ENCODE results near the gene C19orf25. TPM values are rescaled to one million over a fixed set of nuclear protein-coding genes. Genes with fewer than 3 reads are reported as not detected.
A peak's percentile ranks its signal among the peaks of the same experiment; 100 is the strongest.

Gene C19orf25
- total RNA-seq, 1 donor from 2014 or later = 37.6 TPM

DNA sequence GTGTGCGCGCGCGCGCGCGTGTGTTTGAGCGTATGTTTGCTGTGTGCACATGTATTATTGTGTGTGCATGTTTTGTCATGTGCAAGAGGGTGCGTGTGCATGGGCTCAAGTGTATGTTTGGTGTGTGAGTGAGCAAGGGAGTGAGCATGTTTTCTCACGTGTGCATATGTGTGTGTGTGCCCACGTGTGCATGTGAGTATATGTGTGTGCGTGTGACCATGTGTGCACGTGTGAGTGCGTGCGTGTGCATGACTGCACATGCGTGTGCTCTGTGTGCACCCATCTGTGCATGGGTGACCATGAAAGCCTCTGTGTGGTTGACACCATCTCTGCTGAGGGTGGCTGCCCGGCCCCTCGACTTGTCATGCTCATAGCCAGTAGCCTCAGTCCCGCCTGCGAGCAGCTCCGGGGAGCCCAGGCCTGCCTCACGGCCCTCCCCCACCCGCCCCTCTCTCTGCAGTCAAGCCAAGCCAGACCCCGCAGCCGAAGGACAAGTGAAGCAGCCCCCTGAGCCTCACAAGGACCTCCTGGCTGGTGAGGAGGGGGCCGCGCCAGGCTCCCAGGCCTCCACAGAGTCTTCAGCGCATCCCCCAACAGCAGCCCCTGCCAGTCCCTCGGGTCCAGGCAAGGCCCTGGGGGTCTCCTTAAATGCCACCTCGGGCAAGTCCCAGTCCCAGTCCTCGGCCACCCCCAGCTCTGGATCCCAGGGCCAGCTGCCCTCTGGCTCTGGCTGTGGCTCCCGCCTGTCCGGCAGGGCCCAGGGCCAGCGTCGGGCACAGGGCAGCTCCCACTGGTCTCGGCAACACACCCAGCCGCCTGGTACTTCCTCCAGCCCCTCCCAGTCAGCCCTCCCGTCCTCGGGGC lies 17.9 kb upstream of the C19orf25 start:
- DNase-seq (ENCODE audit: low read depth) = no peak

DNA sequence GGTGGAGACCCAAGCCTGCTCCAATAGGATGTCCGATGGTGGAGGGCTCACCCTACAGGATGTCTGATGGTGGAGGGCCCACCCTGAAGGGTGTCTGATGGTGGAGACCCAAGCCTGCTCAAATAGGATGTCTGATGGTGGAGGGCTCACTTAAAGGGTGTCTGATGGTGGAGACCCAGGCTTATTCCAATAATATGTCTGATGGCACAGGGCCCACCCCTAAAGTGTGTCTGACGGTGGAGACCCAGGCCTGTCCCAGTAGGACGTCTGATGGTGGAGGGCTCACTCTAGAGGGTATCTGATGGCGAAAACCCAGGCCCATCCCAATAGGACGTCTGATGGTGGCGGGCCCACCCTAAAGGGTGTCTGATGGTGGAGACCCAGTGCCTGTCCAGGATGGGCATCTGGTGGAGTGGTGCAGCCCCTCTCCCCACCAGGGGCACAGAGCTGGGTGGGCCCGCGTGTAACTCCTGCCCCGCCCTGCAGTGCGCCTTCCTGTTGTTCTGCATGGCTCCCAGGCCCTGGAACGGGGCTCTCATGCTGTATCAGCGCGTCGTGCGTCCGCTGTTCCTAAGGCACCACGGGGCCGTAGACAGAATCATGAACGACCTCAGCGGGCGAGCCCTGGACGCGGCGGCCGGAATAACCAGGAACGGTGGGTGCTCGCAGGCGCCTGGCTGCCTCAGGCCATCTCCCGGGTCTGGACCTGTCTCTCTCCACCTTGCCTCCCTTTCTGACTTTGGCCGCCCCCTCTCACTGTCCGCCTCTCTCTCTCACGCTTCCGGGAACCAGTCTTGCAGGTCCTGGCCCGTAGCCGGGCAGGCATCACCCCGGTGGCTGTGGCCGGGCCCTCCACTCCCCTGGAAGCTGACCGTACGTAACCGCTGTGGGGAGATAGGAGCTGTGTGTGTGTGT lies 17.0 kb upstream of the C19orf25 start:
- no peak for DNase-seq (ENCODE audit: low read depth)

DNA sequence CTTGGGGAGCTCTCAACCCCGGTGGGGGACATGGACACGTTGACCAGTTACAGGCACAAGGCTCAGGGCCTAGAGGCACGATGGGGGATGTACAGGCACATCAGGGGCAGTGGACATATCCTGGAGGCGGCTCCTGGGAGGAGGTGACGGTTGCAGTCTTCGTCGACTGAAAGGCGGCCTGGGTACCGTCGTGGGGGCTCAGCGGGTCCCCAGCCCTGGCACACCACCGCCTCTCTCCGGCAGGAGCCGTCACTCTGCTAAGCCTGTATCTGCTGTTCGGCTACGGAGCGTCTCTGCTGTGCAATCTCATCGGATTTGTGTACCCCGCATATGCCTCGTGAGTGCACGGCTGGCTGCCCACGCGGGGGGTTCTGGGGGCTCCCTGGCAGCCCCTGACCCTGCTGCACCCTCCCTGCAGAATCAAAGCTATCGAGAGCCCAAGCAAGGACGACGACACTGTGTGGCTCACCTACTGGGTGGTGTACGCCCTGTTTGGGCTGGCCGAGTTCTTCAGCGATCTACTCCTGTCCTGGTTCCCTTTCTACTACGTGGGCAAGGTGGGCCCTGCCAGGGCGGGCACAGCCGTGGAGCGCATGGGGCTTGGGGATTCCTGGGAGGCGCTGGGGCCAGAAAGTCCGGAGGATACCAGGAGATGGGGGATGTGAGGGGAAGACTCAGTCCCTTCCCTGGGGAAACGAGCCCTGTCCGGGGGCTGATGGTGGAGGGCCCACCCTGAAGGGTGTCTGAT lies 16.2 kb upstream of the C19orf25 start:
- DNase-seq (ENCODE audit: low read depth) = no peak

DNA sequence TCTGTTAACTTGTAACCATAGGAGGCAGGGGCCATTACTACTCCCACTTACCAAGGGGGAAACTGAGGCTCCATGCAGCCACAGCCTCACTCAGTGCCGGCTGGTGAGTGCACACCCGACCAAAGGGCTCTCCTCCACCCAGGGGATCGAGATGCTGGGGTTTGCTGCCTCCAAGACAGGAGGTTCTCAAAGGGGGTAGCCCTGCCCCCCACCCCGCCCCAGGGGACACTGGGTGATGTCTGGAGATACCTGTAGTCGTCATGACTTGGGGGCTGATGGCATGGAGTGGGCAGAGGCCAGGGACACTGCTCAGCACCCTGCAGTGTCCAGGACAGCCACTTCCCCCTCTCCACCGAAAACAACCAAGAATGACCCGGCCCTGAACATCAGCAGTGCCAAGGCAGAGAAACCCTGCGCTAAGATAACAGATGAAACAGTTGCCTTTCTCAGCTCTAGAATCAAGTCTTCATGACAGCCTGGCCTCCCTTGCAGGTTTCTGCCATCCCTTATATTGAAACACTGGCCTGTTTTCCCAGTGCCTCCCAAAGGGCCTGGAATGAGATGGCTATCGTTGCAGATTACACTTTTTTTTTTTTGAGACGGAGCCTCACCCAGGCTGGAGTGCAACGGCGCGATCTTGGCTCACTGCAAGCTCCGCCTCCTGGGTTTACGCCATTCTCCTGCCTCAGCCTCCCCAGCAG lies 15.2 kb upstream of the C19orf25 start:
- no peak for DNase-seq (ENCODE audit: low read depth)

DNA sequence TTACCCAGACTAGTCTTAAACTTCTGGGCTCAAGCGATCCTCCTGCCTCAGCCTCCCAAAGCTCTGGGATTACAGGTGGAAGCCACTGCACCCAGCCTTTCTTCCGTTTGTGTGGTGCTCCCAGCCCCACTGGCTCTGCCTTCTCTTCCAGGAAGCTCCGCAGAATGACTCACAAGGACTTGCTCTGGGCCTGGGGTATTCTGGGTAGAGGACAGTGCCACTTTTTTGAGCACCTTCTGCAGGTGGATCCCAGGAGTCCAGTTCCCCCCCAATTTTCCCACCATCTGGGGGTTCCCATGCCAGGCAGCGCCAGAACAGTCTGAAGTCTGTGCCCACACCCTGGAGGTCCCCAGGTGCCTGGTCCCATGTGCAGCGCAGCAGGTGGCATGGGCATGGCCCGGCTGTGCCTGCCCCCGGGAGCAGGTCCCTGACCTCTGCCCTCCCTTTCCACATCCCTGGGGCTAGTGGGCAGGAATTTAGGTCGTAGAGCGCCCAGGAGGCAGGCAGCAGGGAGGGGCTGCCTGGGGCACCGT lies 13.5 kb upstream of the C19orf25 start:
- DNase-seq (ENCODE audit: low read depth) = no peak

DNA sequence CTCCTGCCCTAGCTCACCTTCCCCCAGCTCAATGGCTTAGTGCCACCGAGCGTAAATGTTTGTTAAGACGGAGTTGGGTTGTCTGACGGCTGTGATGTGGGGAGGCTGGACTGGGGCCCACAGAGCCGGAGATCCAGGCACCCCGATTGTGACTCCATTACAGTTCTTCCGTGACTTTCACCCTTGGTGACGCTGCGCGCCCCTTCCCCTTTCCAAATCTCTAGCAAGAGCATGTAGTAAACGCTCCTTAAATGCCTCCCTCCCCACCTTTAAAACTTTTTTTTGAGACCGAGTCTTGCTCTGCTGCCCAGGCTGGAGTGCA lies 12.8 kb upstream of the C19orf25 start:
- DNase-seq (ENCODE audit: low read depth) = no peak

DNA sequence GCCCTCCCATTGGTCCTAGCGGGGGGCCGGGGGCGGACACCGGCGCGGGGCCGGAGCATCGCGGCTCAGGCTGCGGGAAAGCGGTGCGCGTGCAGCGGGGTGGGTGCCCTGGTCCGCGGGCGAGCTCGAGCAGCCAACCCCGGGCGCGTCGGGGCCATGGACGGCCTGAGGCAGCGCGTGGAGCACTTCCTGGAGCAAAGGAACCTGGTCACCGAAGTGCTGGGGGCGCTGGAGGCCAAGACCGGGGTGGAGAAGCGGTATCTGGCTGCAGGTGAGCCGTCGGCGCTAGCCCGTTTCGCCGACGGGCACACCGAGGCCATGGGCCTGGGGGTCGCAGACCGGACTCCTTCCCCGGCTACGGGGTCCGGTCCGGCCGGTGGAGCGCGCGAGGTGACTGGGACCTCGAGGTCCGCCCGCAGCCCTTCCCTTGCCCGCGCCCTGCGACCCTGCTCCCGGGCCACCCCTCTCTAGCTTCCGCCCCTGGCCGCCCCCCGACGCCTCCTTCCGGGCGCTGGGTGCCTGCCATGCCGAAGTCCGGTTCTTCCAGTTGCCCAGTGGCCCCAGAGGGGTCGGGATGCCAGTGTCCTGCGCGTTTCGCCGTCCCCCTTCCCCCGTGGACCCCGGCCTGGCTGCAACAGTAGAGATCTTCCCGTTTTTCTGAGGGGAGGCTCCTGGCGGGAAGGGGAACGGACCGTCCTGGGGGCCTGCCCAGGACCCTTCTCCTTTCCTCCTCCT lies 12.3 kb upstream of the C19orf25 start, which contains the start of gene REEP6:
TSS of gene REEP6 (plus strand) at position 68 of the 735 bp plus-strand sequence. CDS start at position 157, 89 bp downstream.
- DNase-seq (ENCODE audit: low read depth) = no peak

DNA sequence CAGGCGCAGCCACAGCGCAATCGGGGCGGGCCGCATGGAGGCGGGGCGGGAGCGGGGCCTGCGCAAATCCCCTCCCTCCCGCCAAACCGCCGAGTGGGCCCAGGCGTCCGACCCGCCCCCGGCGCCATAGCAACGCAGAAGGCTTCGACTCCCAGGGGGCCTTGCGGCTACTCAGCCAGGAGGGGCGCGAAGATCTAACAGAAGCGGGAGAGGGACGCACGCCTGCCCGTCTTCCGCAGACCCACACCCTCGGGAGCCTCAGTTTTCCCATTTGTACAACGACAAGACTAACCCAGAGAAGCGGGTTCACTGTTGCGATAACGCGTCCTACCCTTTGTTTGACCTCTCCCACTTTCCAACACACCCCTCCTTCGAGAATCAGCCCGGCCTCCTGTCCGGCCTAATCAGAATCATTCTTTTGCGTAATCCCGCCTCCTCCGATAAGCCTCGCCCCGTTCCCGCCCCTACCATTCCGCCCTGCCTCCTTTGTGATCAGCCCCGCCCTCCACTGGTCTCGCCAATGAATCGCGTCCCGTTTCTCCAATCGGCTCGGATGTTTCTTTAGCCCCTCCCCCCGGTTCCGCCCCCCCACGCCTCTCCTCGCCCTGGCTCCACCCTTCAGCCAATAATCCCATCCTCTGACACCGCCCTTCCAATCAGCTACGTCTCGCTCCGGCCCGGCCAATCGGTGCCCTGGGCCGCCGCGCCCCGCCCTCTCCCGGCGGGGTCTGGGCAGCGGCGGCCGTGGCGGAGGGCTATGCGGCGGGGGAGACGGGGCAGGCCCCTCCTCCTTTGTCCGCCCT lies 11.5 kb upstream of the C19orf25 start, which contains the start of gene PCSK4:
TSS of gene PCSK4 (minus strand) at position 40 of the 803 bp plus-strand sequence. CDS start at position 36, 4 bp downstream.
- peak; percentile 99 for DNase-seq (ENCODE audit: low read depth)

DNA sequence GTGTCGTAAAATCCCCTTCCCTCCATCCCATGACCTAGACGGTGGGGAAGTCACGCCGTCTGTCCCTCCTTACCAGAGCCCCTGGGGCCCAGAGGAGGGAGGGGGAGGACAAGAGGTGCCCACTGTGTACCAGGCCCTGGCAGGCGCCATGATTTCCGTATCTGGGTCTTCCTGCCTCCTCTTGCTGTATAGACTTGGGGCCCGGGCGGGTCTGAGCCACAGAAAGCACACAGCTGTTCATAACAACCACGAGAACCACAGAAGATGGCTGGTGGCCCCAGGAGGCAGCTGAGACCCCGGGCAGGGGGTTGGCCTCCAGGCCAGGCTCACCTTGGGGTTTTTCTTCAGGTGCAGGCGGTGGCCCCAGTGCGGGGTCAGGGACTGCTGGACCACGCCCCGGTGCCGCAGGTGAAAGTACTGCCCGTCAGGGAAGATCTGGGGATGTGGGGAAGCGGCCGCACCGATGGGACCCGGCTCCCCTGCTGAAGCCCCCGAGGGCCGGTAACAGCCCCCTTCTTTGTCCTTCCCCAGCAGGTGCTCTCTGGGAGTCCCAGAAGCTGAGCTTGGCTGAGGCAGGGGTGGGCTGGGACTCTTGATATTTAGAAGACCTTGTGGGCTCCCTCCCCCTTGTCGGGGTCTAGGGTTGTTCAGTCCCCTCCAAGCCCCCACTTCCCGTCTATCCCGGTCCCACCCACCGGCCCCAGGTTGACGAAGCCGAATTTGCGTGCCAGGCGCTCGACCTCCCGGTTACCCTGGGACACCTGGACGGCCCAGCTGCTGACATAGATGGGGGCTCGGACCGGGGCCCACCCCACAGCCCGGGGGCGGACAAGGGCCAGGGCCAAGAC lies 10.7 kb upstream of the C19orf25 start:
- DNase-seq (ENCODE audit: low read depth) = peak; percentile 89

DNA sequence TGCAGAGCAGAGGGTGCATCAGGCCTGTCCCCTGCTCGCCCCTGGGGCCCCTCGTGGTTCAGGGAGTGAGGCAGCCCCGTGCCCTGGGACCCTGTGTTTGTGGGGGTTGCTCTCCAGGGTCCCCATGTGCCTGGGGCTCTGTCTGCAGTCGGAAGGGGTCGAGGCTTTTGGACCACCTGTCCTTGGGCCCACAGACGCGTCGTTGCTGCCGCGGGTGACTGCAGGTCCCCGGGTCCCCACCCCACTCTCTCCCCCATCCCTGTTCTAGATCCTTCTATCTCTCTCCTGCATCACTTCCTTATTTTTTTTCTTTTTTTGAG lies 9.2 kb upstream of the C19orf25 start:
- no peak for DNase-seq (ENCODE audit: low read depth)

DNA sequence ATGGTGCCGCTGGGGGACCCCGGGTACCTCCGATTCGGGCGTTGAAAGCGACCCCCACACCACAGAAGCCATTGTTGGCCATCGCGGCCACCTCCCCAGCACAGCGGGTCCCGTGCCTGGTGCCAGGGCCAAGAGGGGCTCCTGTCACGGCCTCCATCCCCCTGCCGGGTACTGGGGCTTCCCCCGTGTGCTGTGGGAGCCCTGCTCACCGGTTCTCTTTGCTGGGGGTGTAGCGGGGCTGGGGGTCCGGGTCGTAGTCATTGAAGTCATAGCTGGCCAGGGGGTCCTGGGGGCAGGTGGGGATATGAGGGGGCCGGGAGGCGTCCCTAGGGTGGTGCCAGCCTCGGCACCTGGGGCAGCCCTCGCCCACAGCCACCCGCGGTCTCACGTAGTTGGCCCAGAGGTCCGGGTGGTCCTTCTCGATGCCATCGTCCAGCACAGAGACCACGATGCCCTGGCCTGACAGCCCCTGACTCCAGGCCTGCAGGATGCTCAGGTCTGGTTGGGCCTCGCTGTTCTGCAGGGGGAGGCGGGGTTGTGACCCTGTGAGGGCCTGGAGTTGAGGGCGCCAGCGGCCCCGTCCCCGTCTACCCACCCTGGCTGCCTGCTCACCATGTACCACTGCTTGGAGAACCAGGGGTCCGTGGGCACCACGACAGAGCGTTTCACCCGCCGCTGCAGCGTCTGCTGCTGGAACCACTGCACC lies 8.7 kb upstream of the C19orf25 start:
- DNase-seq (ENCODE audit: low read depth) = no peak

DNA sequence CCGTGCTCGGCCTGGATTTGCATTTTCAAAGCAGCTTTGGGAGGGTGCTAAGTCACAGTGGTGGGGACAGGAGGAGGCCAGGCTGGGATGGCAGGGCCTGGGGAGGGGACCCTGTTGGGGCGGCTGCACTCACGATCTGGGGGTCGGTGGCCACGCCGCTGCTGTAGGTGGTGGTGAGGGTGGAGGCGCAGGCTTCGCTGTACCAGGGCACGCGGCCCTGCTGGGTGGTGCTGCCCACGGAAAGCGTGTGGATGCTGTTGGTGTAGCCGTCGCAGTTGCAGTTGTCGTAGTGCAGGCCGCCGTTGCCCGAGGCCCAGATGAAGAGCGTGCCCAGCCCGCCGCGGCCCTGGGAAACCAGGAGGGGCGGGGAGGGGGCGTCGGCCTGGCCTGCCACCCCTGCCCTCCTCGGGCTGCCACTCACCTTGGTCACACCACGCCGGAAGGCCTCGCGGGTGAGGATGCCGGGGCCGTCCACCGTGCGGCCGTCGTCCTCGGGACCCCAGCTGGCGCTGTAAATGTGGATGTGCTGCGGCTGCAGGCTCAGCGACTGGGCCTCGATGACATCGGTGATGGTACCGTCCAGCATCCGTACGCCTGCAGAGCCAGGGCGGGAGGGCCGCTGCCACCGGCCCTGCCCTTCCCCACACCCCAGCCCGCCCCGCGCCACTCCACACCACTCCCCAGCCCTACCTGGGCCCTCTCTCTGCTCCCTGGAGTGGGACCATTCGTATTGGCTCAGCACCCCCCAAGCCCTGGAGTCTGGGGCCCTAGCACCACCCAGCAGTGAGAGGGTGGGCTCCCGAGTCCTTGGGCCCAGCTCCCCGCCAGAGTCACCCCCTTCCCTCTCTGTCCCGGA lies 7.9 kb upstream of the C19orf25 start:
- no peak for DNase-seq (ENCODE audit: low read depth)

DNA sequence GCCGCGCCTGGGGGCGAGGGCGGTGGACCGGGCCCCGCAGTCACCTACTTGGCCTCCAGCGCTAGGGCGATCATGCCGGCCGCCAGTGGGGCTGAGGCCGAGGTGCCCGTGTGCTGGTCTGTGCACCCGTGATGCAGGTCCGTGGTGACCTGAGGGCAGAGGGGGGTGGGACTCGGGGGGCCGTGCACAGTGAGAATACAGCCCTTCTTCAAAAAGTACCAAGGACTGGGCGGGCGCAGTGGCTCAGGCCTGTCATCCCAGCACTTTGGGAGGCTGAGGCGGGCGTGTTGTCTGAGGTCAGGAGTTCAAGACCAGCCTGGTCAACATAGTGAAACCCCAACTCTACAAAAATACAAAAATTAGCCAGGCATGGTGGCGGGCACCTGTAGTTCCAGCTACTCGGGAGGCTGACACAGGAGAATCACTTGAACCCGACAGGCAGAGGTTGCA lies 5.0 kb upstream of the C19orf25 start:
- DNase-seq (ENCODE audit: low read depth) = no peak

DNA sequence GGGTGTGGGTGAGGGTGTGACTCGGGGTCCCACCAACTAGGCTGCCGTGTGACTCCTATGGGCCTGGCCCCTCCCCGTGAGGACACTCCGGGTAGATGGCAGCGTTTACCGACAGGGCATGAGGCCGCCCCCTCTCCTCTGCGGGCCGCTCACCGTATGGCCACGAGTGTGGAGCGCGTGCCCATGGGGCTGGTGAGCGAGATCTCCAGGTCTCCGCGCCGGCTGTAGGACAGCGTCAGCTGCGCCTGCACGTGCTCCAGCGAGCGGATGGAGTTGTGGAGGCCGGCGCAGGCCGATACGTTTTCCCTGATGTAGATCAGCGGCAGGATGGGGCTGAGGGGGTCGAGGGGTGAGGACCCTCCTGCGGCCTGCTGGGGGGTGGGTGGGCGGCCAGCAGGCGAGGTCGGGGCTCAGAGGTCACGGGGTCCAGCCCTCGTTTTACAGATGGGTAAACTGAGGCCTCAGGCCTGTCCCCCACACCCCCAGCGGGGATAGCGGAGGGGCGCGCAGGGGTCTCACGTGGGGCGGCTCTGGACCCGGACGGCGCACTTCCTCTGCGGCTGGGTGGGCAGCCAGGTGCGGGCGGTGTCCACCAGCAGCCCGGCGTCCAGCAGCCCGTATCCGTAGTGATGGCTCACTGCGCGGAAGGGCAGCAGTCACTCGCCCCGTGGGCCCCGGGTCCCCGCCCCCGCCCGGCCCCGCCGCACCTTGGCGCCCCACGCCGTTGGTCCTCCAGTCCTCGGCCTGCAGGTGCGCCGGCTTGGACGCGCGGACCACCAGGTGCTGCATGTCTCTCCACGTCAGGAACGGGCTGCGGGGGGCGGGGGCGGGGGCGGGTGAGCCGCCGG lies 4.3 kb upstream of the C19orf25 start:
- DNase-seq (ENCODE audit: low read depth) = no peak

DNA sequence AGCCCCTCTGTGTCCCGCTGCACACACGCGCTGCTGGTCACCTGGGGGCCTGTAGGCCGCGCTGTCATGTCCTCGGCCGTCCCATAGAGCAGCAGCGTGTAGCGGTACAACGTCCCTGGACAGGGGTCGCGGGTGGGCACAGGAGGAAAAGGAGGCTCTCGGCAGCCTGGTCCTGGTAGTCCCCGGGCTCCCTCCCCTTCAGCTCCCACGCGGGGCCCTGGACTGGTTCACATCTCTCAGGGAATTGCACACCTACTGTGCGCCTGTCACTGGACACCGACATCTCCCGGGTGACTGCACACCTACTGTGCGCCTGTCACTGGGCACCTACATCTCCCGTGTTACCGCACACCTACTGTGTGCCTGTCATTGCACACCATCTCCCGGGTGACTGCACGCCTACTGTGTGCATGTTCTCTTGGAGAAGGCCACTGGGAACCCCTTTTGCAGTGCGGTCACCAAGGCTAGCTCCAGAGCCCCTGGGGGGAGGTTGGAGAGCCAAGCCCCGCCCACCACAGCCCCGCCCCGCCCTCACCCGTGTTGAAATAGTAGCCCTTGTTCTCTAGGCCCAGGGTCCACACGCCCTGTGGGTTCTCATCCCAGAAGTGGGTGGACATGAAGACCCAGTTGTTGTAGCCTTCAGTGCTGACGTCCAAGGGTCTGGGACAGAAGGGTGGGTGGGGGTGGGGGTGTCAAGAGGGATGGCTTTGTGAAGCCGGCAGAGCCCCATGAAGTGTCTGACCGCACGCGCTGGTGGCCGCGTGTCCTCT lies 3.5 kb upstream of the C19orf25 start:
- no peak for DNase-seq (ENCODE audit: low read depth)
